ENCODE results near the gene TCERG1L.
"Not testable (repeated sequence)": the region's sequence is repeated elsewhere in the genome, so short reads cannot be mapped to it uniquely, and the experiment has no call there.

Gene TCERG1L

DNA sequence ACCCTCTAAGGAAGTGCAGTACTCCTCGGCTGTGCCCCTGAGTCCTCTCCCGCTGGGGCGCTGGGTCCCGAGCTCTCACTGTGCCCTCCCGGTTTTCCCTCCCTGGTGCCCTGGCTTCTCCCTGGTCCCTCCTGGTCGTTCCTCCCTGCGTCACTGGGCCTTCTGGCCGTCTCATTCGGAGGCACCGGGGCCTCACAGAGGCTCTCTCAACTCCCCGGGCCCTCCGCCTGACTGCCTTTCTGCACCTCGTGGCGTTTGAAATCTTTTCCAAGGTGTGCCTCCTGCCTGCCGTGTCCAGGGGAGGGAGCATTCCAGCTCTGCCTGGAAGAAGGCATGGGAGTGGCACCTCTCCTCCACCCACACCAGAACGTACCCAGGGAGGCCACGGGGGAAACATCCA, 174.3 kb downstream of the TCERG1L start:
- no peaks in the 10 kb centered on the region for H3K4me1 Mint-ChIP-seq (ENCODE audit: low read depth)
- H3K27me3 Mint-ChIP-seq, result no peaks in the 10 kb centered on the region
- no peaks in the 10 kb centered on the region for H3K9me3 Mint-ChIP-seq

DNA sequence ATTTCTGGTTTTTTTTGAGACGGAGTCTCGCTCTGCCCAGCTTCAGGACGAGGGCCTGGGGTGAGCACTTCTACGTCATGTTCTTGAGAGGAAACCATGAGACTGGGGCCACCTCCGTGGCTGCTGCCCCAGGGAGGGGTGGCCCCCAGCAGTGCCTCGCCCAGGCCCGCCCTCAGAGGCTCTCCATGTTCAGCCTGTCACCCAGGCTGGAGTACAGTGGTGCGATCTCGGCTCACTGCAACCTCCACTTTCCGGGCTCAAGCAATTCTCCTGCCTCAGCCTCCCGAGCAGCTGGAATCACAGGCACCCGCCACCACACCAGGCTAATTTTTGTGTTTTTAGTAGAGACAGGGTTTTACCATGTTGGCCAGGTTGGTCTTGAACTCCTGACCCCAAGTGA, 175.2 kb downstream of the TCERG1L start:
- H3K27me3 Mint-ChIP-seq; H3K27ac Mint-ChIP-seq; H3K4me3 Mint-ChIP-seq; DNase-seq; H3K9me3 Mint-ChIP-seq; H3K4me1 Mint-ChIP-seq (ENCODE audit: low read depth); H3K36me3 Mint-ChIP-seq (ENCODE audit: low read depth): not testable (repeated sequence)

More for the DNA sequence above, 174.3 kb downstream of the TCERG1L start:
- Mint-ChIP-seq H3K27ac (no peak overlapping the region), H3K4me3 (no peak overlapping the region), H3K36me3 (ENCODE audit: low read depth) (no peaks in the 10 kb centered on the region)
- DNase-seq, result no peak

DNA sequence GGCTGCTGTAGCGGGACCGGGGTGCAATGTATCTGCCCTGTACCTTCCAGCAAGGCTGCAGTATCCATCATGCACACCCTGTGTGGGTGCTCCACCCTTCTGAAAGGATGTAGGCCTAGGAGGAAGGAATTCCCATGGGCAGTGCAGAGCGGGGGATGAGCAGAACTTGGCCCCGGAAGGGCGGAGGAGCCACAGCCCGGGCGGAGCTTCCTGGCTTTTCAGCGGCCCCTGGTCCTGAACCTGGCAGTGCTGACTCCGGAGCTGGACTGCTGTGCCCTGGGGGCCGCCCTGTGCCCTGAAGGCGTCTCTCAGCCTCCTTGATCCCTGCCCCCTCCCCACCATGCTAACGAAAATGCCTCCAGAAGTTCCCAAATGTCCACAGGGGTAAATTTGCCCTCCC, 175.8 kb downstream of the TCERG1L start:
- H3K4me3 Mint-ChIP-seq, result no peak overlapping the region
- H3K9me3 Mint-ChIP-seq, result no peaks in the 10 kb centered on the region
- H3K36me3 Mint-ChIP-seq (ENCODE audit: low read depth), result no peaks in the 10 kb centered on the region
- H3K4me1 Mint-ChIP-seq (ENCODE audit: low read depth), result no peaks in the 10 kb centered on the region
- H3K27me3 Mint-ChIP-seq, result no peaks in the 10 kb centered on the region
- DNase-seq, result no peak
- no peak overlapping the region for H3K27ac Mint-ChIP-seq

DNA sequence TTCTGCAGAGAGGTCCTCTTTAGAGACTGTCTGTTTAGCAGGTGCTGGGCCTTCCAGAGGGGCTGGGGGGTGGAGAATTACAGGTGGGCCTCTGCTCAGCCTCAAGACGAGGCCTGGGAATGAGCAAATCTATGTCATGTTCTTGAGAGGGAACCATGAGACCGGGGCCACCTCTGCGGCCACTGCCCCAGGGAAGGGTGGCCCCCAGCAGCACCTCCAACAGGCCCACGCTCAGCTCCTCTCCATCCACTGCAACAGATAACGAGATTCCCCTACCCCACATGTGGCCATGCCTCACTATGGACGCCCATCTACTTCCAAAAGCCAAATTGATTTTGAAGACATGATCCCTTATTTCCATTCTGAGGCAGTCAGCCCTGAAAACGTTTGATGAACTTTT, 176.9 kb downstream of the TCERG1L start:
- no peak for DNase-seq
- no peaks in the 10 kb centered on the region for H3K36me3 Mint-ChIP-seq (ENCODE audit: low read depth)
- no peaks in the 10 kb centered on the region for H3K9me3 Mint-ChIP-seq
- no peaks in the 10 kb centered on the region for H3K27me3 Mint-ChIP-seq
- no peak overlapping the region for H3K4me3 Mint-ChIP-seq
- no peaks in the 10 kb centered on the region for H3K4me1 Mint-ChIP-seq (ENCODE audit: low read depth)
- H3K27ac Mint-ChIP-seq, result no peak overlapping the region

DNA sequence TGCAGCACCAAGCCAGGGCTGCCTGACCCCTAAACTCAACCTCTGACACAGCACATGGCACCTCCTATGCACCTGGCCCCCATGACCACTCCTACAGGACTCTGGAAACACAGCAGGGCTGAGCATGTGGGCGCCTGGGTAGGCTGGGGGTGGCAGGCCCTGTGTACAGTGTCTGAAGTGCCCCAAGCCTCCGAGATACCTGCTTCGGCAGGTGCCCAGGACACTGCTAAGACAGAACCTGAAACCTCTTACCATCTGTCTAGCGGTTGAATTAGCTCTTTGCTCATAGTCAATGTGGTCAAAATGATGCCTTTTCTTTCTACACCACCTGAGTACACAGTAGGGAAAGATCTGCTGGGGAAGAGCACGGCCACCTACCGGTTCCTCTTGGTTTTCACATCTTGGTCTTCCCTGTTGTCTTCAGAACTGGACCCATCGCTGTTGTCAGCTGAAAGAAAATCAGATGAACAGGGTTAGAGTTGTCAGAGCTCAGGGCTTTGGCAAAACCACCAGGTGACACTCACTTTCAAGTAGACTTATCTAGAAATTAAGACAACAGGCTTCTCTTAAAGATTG, 177.4 kb downstream of the TCERG1L start:
- Mint-ChIP-seq H3K9me3 (no peaks in the 10 kb centered on the region), H3K27ac (no peak overlapping the region), H3K36me3 (ENCODE audit: low read depth) (no peaks in the 10 kb centered on the region), H3K4me3 (no peak overlapping the region), H3K4me1 (ENCODE audit: low read depth) (no peaks in the 10 kb centered on the region), H3K27me3 (no peaks in the 10 kb centered on the region)
- no peak for DNase-seq

DNA sequence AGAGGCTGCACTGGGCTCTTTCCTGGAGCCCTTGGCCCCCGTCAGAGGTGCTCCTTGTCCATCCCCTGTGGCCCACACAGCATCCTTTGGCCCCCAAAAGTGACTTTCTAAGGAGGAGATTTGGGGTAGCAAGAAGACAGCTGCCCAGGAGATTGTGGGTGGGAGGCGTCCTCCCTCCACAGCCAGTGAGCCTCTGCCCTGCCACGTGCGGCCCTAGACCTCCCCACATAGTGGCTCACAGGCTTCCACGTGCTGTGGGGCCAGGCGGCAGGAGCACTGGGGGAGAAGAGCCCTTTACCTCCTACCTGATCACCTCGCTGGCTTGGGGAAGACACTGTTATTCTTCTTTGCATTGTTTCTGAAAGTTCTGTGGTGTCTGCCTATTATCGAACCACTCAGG, 178.8 kb downstream of the TCERG1L start:
- Mint-ChIP-seq H3K4me3 (no peak overlapping the region), H3K4me1 (ENCODE audit: low read depth) (no peaks in the 10 kb centered on the region), H3K27me3 (no peaks in the 10 kb centered on the region), H3K9me3 (no peaks in the 10 kb centered on the region), H3K27ac (no peak overlapping the region), H3K36me3 (ENCODE audit: low read depth) (no peaks in the 10 kb centered on the region)
- DNase-seq, result no peak

DNA sequence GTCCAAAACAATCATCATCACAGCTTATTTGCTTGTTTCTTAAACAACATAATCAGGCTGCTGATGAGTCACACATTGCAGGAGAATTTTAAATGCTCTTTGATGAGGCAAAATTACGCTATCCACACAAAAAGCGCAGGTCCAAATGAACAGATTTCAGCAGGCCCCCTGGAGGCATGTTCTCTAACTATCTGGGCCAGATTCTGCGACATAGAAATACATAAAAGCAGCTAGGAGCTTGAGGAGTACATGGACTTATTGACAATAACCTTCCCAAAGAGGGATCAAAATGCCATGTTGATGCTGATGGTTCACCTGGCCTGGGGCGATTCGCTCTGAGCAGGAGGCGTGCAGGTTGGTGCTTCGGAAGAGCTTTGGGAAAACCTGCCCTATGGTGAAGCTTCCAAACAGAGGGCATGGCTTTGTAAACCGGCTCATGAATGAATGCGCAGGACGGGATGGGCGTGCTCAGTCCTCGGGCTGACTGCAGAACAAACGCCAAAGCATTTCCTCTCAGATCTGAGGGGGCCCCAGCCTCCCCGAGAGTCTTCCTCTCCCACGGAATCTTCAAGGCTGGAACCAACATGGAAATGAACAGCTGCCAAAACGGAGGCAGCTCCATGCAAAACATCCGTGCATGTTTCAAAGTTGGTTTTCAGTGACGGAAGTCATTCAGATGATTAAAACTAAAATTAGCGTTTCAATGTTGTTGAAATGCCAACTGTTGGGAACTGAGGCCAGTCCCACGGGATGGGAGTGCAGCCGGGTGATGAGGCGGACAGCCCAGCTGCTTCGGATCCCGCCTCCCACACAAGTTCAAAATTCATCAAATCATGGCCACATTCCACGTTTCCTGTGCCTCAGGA, 179.6 kb downstream of the TCERG1L start:
- Mint-ChIP-seq H3K9me3 (no peaks in the 10 kb centered on the region), H3K4me1 (ENCODE audit: low read depth) (peaks cover 1% of the 10 kb centered on the region), H3K27me3 (no peaks in the 10 kb centered on the region), H3K36me3 (ENCODE audit: low read depth) (no peaks in the 10 kb centered on the region), H3K27ac (no peak overlapping the region), H3K4me3 (no peak overlapping the region)
- no peak for DNase-seq

DNA sequence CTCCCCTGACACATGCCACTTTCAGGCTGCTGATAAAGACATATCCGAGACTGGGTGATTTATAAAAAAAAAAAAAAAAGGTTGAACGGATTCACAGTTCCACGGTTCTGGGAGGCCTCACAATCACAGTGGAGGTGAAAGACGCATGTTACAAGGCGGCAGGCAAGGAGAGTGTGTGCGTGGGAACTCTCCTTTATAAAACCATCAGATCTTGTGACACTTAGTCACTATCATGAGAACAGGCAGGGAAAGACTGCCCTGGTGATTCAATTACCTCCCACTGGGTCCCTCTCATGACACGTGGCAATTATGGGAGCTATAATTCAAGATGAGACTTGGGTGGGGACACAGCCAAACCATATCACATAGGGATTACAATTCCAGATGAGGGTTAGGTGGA, 181.5 kb downstream of the TCERG1L start:
- Mint-ChIP-seq H3K27ac (no peak overlapping the region), H3K27me3 (no peaks in the 10 kb centered on the region), H3K36me3 (ENCODE audit: low read depth) (no peaks in the 10 kb centered on the region), H3K4me3 (no peak overlapping the region), H3K4me1 (ENCODE audit: low read depth) (peaks cover 3% of the 10 kb centered on the region), H3K9me3 (no peaks in the 10 kb centered on the region)
- DNase-seq, result no peak

- Mint-ChIP-seq H3K9me3 (no peaks in the 10 kb centered on the region), H3K27ac (no peak overlapping the region), H3K4me3 (no peak overlapping the region), H3K36me3 (ENCODE audit: low read depth) (no peaks in the 10 kb centered on the region), H3K4me1 (ENCODE audit: low read depth) (peaks cover 3% of the 10 kb centered on the region), H3K27me3 (no peaks in the 10 kb centered on the region)
- no peak for DNase-seq
These were observed 182.0 kb downstream of the TCERG1L start for GRCh38 chr10:131129544-131129943.

GRCh38 chr10:131128731-131129130, 182.8 kb downstream of the TCERG1L start:
- H3K4me3 Mint-ChIP-seq, result no peak overlapping the region

DNA sequence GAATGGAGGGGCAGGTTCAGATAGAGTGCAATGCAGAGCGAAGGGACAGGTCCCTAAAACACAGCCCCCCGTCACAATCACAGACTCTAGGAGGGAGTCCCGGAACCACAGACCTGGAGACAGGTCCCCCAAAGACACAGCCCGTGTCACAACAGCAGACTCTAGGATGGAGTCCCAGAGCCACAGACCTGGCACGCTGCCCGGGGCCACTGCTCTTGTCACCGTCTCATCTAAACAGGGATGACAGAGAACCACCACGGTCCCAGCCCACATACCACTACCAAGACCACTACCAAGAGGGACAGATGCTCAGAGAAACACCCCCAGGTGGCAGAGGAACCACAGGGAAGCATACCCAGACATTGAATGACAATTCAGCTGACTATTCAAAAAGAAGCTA, 183.9 kb downstream of the TCERG1L start:
- H3K27ac Mint-ChIP-seq, result no peak overlapping the region
- no peak for DNase-seq
- H3K27me3 Mint-ChIP-seq, result no peaks in the 10 kb centered on the region
- H3K36me3 Mint-ChIP-seq (ENCODE audit: low read depth), result no peaks in the 10 kb centered on the region
- H3K4me3 Mint-ChIP-seq, result no peak overlapping the region
- no peaks in the 10 kb centered on the region for H3K9me3 Mint-ChIP-seq
- peaks cover 3% of the 10 kb centered on the region for H3K4me1 Mint-ChIP-seq (ENCODE audit: low read depth)

More at GRCh38 chr10:131128731-131129130, 182.8 kb downstream of the TCERG1L start:
- no peak overlapping the region for H3K27ac Mint-ChIP-seq
- no peaks in the 10 kb centered on the region for H3K9me3 Mint-ChIP-seq
- no peak for DNase-seq
- H3K36me3 Mint-ChIP-seq (ENCODE audit: low read depth), result no peaks in the 10 kb centered on the region
- no peaks in the 10 kb centered on the region for H3K27me3 Mint-ChIP-seq
- H3K4me1 Mint-ChIP-seq (ENCODE audit: low read depth), result peaks cover 3% of the 10 kb centered on the region

GRCh38 chr10:131127138-131127589, 184.4 kb downstream of the TCERG1L start:
- DNase-seq, result no peak
- H3K27me3 Mint-ChIP-seq, result no peaks in the 10 kb centered on the region
- H3K27ac Mint-ChIP-seq, result no peak overlapping the region
- H3K9me3 Mint-ChIP-seq, result no peaks in the 10 kb centered on the region
- peaks cover 3% of the 10 kb centered on the region for H3K4me1 Mint-ChIP-seq (ENCODE audit: low read depth)
- no peak overlapping the region for H3K4me3 Mint-ChIP-seq
- H3K36me3 Mint-ChIP-seq (ENCODE audit: low read depth), result no peaks in the 10 kb centered on the region

- no peaks in the 10 kb centered on the region for H3K9me3 Mint-ChIP-seq
- peaks cover 3% of the 10 kb centered on the region for H3K4me1 Mint-ChIP-seq (ENCODE audit: low read depth)
- no peak for DNase-seq
- H3K36me3 Mint-ChIP-seq (ENCODE audit: low read depth), result no peaks in the 10 kb centered on the region
- no peak overlapping the region for H3K4me3 Mint-ChIP-seq
- no peaks in the 10 kb centered on the region for H3K27me3 Mint-ChIP-seq
- H3K27ac Mint-ChIP-seq, result no peak overlapping the region
These were observed 185.0 kb downstream of the TCERG1L start for GRCh38 chr10:131126321-131127137.

GRCh38 chr10:131125511-131126225, 185.9 kb downstream of the TCERG1L start:
- DNase-seq, result no peak
- Mint-ChIP-seq H3K9me3 (no peaks in the 10 kb centered on the region), H3K4me3 (no peak overlapping the region), H3K27ac (no peak overlapping the region), H3K27me3 (no peaks in the 10 kb centered on the region), H3K4me1 (ENCODE audit: low read depth) (peaks cover 3% of the 10 kb centered on the region), H3K36me3 (ENCODE audit: low read depth) (no peaks in the 10 kb centered on the region)

All from activated T-cell treated with anti-CD3 and anti-CD28 coated beads, Interleukin-2, amount 50 U/mL, for 24 hours (primary cell).